Measurements from ENCODE around the gene COPS9. TPM values are rescaled to one million over a fixed set of nuclear protein-coding genes. Genes with fewer than 3 reads are reported as not detected.

The COPS9 gene
- total and polyA plus RNA-seq, 12 donors, result 63.7 to 469 (median 152) TPM

GRCh38 chr2:240127911-240128607 is 8.0 kb downstream of the COPS9 start:
- H3K9me3 ChIP-seq (replicated peaks in 1 of 3), result no peaks in the 10 kb centered on the region
- peak in 1 of 7 donors; percentile 13 for DNase-seq
- no peaks in the 10 kb centered on the region for H3K4me1 ChIP-seq (replicated peaks in 1 of 2)
- 94 to 95% (median 94%) methylated on average over 16 of the region's 16 CpGs for WGBS, 4 donors
- H3K27ac ChIP-seq, result no peak overlapping the region
- H3K4me3 ChIP-seq, result no peak overlapping the region
- intact Hi-C loops (cut with DNase I), result no loop called here
- no peak for TF ChIP-seq CTCF (IDR thresholded peaks at IDR 0.05)
- no peak for TF ChIP-seq POLR2A (IDR thresholded peaks at IDR 0.05)
- H3K27me3 ChIP-seq, result no peaks in the 10 kb centered on the region
- H3K36me3 ChIP-seq (replicated peaks in 1 of 2), result peaks cover 0 to 55% of the 10 kb centered on the region in 2 donors

- H3K9me3 ChIP-seq (replicated peaks in 1 of 3), result no peaks in the 10 kb centered on the region
- H3K36me3 ChIP-seq (replicated peaks in 1 of 2), result peaks cover 0 to 47% of the 10 kb centered on the region in 2 donors
- no peak overlapping the region for H3K27ac ChIP-seq
- WGBS, 4 donors, result 85 to 96% (median 94%) methylated on average over 5 to 7 of the region's 7 CpGs
- H3K4me1 ChIP-seq (replicated peaks in 1 of 2), result no peaks in the 10 kb centered on the region
- H3K27me3 ChIP-seq, result no peaks in the 10 kb centered on the region
- TF ChIP-seq POLR2A (IDR thresholded peaks at IDR 0.05) (no peak), CTCF (IDR thresholded peaks at IDR 0.05) (no peak)
- DNase-seq, result peak in 1 of 7 donors; percentile 17
- intact Hi-C loops (cut with DNase I), result no loop called here
- no peak overlapping the region for H3K4me3 ChIP-seq
These were observed 8.8 kb downstream of the COPS9 start for GRCh38 chr2:240127191-240127750.

GRCh38 chr2:240126731-240127130 is 9.4 kb downstream of the COPS9 start:
- 88 to 98% (median 93%) methylated on average over 10 of the region's 10 CpGs for WGBS, 4 donors
- peaks cover 0 to 41% of the 10 kb centered on the region in 2 donors for H3K36me3 ChIP-seq (replicated peaks in 1 of 2)
- peak in 1 of 7 donors; percentile 17 for DNase-seq

GRCh38 chr2:240125742-240126141 is 10.4 kb downstream of the COPS9 start:
- DNase-seq, result peak in 2 of 7 donors; percentile 2 to 25

More at GRCh38 chr2:240126731-240127130, 9.4 kb downstream of the COPS9 start:
- no peaks in the 10 kb centered on the region for H3K9me3 ChIP-seq (replicated peaks in 1 of 3)
- no peaks in the 10 kb centered on the region for H3K27me3 ChIP-seq
- H3K4me1 ChIP-seq (replicated peaks in 1 of 2), result no peaks in the 10 kb centered on the region
- no peak for TF ChIP-seq CTCF (IDR thresholded peaks at IDR 0.05)
- no peak for TF ChIP-seq POLR2A (IDR thresholded peaks at IDR 0.05)
- intact Hi-C loops (cut with DNase I), result no loop called here
- no peak overlapping the region for H3K4me3 ChIP-seq
- no peak overlapping the region for H3K27ac ChIP-seq

More at GRCh38 chr2:240125742-240126141, 10.4 kb downstream of the COPS9 start:
- Histone ChIP-seq H3K9me3 (replicated peaks in 1 of 3) (no peaks in the 10 kb centered on the region), H3K36me3 (replicated peaks in 1 of 2) (peaks cover 0 to 31% of the 10 kb centered on the region in 2 donors), H3K4me1 (replicated peaks in 1 of 2) (no peaks in the 10 kb centered on the region), H3K27me3 (no peaks in the 10 kb centered on the region), H3K27ac (no peak overlapping the region), H3K4me3 (no peak overlapping the region)
- 89 to 96% (median 92%) methylated on average over 10 to 14 of the region's 14 CpGs for WGBS, 4 donors
- TF ChIP-seq POLR2A (IDR thresholded peaks at IDR 0.05), result no peak
- no peak for TF ChIP-seq CTCF (IDR thresholded peaks at IDR 0.05)
- intact Hi-C loops (cut with DNase I), result no loop called here
